Right kidney (tissue), 1 donor: ENCODE results near the gene CFAP410.
"Not testable (repeated sequence)": the region's sequence is repeated elsewhere in the genome, so short reads cannot be mapped to it uniquely, and the experiment has no call there.

Experiments
- DNase-seq: peaks from one replicate; pipeline ENCODE4 v3.0.0-alpha.2; 2016

Gene CFAP410

DNA sequence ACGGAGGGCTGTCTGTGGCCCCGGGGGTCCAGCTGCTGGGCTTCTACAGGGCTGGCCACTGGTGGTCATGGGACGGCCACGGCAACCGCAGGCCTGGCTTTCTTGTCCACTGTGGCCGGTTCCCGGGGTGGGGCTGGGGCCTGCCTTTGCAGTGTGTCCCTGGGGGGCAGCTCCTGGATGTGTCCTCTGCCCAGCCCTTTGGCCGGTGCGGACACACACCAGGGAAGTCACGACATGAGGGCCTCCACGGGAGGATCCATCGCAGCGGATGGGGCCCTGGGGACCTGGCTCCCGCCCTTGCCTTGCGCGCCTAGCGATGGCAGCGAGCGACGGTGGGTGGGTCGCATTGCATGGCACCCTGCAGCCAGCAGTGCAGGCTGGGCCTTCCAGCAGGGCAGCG is 21.3 kb downstream of the CFAP410 start:
- no peak for DNase-seq

DNA sequence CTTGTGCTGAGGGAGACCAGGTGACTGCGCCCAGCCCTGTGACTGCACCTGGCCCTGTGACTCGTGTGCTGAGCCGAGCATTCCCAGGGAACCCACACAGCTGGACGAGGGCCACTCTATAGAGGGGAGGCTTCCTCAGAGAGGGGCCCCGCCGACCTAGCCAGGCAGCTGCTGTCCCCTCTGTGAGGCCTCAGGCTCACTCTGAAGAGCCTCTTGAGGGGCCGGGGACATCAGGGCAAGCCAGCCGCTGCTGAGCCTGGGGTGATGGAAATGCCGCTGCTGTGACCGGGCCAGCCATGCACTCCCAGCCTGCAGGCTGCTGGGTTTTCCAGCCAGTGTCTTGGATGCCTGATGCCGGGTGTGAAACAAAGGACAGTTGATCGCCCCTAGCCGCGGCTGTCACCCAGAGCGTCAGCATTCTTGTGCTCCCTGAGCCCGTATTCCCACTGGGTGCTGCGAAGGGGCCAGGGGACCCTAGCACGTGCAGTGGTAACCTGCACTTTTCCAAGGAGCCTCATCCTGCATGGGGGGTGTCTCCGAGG is 21.9 kb downstream of the CFAP410 start:
- no peak for DNase-seq

DNA sequence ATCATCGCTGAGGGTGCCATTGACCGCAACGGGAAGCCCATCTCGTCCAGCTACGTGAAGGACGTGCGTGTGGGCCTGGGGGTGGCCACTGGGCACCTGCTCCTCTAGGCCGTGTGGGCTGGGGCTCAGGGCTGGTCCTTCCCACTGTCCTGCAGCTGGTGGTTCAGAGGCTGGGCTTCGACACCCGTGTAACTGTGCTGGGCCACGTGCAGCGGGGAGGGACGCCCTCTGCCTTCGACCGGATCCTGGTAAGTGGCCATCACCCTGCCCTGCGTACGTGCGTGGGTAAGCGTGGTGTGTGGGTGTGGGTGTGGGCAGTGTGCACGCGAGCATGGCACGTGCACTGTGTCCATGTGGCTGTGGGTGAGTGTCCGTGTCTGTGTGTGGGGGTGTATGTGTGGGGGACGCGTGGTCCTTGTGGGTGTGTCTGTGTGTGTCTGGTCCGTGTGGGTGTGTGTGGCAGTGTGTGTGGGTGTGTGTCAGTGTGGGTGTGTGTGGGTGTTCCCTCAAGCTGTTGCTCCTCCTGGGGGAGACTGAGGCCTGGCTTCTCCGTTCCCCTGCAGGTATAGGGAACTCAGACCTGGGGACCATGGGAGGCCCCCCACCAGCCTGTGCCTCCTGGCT is 22.8 kb downstream of the CFAP410 start:
- no peak for DNase-seq

DNA sequence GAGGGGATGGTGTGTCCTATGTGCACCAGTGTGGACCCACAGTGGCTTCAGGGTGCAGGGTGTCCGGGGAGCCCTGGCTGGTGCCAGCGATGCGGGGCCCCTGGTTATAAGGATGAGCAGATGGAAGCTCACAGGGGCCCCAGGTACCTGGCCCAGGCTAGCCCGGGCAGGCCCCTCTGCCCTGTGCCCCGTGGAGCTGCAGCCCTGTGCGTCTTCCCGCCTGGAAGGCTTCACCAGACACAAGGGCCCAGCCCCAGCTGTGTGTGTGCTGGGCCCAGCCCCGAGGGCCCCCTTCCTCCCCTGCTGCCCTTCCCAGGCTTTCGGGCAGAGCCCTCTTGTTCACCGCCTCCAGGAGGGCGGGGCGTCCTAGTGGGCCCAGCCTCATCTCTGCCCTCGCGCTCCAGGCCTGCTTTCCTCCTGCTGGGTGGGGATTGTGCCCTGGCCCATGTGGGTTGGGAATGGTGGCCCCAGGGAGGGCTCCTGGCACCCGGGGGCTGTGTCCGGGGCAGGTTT is 23.4 kb downstream of the CFAP410 start:
- no peak for DNase-seq

DNA sequence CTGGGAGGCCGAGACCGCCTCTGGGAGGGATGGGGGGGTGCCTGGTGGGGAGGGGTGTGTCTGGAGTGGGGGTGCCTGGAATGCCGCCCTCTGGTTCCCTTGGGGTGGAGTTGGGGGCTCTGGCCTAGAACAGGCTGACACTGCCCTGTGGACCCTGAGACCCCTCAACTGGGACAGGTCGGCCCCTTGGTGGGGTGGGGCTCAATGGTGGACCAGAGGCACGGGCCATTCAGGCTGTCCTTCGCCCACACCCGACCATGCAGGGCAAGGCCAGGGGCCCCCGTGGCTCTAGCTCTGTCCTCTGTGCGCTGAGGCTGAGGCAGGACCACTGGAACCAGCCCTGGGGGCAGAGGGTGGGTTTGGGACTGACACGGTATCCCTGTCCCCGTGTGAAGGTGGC is 24.6 kb downstream of the CFAP410 start:
- DNase-seq: no peak

DNA sequence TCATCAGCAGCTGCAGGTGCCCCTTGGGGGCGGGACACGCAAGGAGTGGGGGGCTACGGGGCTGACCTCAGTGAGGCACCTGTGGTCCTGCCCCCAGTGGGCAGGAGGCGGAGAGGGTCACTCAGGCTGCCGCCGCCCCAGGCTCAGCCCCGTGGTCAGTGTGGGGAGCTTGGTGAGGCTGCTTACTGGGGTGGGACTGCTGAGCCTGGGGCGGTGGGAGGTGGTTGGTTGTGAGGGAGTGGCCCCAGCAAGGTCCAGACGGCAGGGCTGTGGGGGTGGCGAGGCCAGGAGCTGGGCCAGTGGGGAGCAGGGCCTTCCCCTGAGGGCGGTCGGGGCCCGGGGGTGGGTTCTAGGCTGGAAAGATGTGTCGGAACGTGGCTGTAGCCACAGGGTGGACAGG is 25.1 kb downstream of the CFAP410 start:
- DNase-seq: no peak

DNA sequence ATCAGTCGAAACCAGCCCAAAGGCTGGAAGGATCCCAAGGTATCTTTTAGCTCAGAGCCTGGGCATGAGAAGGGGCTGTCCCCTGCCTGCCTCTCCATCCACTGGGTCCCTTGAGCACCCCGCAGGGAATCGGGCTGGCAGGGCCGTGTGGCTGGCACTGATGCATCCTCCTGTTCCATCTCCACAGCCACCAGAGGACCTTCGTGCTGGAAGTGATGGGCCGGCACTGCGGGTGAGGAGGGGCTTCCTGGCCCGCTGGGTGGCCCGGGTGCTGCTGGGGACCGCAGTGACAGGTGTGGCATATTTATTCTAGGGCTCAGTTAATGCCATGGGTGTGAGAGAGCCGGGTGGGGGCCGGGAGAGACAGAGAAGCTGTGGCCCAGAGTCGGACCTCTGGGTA is 25.7 kb downstream of the CFAP410 start:
- no peak for DNase-seq

DNA sequence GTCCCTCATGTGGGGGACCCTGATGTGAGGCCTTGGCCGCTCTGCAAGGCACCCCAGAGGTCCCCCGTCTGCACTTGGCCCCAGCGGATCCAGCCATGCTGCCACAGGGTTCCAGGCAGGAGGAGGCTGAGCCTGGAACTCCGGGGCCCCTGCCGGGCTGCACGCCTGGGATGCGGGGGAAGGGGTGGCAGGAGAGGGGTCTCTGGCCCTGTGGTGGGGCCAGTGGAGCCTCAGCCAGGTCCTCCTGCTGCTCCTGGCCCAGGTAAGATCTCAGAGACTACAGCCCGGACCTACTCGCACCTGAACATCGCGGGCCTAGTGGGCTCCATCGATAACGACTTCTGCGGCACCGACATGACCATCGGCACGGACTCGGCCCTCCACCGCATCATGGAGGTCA is 26.5 kb downstream of the CFAP410 start:
- DNase-seq: no peak

DNA sequence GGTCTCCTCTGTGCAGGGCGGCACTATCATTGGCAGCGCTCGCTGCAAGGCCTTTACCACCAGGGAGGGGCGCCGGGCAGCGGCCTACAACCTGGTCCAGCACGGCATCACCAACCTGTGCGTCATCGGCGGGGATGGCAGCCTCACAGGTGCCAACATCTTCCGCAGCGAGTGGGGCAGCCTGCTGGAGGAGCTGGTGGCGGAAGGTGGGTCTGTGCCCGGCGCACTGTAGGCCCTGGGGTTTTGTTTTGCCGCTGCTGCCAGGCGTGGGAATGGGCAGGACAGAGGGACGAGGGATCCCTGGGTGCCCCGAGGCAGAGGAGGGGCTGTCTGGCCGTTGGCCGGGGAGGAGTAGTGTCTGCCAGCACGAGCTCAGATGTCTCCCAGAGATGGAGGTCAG is 27.1 kb downstream of the CFAP410 start:
- DNase-seq: no peak

DNA sequence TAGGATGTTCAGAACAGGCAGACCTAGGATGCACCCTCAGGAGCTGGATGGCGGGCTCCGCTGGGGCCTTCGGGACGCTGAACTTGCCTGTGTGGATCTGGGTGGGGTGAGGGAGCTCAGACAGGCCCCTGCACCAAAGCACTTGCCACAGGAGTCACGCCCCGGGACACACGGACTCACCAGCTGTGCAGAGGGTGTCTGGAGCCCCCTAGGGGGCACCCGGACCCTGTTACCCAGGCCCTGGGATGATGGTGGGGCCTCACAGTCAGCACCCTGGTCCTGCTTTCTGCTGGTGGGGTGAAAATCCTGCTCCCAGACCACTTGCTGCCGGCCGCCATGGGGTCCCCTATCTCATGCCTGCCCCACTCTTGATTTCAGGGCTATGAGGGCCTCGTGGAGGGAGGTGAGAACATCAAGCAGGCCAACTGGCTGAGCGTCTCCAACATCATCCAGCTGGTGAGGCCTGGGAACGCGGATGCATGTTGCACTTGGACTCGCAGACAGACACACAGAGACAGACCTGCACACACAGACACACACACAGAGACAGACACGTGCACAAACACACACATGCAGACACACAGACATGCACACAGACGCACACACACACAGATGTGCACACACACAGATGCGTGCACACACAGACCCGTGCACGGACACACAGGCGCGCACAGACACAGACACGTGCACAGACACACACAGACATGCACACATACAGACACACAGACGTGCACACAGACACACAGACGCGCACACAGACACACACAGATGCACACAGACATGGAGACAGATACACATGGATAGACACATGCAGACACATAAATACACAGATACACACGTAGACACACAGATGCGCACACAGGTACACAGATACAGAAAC is 28.3 kb downstream of the CFAP410 start:
- no peak for DNase-seq

DNA sequence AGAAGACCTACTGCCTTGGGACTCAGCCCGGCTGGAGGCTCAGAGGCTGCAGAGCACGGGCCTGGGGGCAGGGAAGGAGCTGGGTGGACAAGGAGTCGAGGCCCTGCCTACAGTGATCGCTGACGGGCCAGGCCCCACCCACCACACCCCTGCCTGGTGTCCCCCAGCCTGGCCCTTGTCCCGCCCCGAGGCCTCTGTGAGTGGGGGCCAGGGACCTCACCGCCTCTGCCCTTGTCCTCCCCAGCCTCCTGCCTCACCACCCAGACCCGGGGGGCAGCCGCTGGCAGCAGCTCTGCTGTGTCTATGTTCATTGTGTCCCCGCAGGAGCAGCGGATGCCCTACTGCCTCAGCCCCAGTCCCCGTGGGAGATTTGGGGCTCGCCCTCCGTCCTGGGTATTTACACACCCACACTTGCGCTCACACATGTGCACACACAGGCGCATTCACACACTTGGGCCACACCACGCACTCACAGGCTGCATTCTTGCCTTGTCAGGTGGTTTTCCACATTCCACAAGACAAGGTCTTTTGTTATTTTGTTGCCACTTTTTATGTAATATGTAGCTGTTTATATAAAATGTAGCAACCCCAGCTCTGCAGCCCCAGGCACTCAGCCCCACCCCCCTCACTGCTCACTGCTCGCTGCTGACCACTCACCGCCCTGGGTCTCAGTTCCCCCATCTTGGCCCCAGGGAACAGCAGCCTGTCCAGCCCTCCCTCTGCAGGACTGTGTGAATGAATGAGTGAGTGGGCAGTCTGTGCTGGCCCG is 32.1 kb downstream of the CFAP410 start:
- DNase-seq: no peak

DNA sequence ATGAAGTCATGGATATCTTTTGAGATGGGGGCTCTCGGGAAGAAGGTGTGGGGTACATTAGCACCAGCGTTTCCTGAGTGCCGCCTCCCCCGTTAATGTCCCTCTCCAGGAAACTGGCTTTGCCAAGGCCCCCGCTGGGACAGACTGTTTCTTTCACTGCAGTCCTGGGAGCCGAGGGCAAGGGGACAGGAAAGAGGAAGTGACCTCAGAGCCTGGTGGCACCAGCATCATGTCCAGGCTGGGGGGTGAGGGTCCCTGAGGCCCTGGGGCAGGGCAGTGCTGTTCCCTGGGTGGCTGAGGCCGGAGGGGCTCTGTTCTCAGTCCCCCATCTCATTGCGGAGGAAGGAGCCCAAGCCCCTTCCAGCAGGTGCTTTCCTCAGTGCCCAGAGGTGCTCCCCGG is 33.5 kb downstream of the CFAP410 start:
- DNase-seq: no peak

DNA sequence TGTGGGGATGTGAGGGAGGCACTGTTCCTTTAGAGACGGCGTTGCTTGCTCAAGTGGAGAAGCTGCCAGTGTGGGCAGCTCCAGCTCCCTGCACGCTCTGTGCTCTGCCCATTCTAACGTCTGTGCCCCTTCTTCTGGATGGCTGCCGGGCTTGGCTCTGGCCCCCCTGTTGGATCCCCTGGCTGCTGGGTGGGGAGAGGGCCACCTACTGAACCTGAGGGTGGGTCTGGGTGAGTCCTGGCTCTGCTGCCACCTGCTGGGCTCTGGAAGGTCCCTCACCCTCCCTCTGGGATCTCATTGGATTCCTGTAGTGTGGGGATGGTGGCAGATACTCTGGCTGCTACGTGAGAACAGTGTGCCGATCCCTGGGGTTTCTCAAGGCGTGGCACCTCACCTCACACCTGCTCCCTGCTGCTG is 34.3 kb downstream of the CFAP410 start:
- peak; percentile 64 for DNase-seq

DNA sequence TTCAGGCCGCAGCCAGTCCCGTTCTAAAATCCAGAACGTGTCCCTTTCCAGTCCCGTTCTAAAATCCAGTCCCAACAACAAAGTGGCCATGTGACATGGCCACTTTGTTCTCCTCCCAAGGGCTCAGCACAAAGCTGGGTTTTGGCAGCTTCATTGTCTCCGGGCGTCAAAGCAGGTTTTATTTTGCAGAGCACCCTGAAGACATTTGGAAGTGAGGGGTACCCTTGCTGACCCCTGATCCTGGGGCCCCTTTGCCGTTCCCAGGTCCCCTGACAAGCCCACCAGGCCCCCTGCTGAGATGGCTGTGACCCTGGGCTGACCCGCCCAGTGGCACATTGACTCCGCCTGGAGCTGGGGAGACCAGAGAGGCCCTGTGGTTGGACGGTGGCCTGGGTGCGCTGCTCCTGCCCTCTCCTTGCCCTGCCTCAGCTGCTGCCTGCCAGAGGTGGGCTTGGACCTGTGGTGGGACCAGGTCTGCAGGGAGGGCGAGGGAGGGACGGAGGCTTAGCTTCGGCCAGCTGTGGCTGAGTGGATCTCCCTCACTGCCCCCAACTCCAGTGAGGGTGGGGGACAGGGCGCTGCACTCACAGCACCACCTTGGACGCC is 35.1 kb downstream of the CFAP410 start:
- DNase-seq: peak; percentile 46

DNA sequence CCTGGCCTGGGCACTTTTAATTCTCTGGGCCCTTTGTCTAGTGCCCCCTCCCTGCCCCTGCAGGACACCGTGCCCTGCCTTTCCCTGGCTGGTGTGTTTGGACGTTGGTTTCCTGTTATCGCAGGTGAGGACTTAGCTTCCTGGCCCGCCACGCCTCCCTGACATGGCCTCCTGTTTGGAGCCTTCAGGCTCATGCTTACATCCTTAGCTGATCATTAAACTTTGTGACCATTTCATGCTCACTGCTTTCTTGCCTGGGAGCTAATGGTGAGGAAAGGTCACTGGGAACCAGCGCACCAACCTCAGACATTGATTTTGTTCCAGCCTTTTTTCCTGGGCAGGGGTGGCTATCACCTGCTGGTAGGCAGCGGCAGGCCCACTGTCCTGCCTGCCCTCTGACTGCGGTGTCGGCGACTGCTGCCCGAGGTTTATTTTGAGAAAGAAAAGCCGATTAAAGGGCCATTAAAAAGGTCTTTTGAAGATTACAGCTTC is 35.7 kb downstream of the CFAP410 start:
- DNase-seq: peak; percentile 72

DNA sequence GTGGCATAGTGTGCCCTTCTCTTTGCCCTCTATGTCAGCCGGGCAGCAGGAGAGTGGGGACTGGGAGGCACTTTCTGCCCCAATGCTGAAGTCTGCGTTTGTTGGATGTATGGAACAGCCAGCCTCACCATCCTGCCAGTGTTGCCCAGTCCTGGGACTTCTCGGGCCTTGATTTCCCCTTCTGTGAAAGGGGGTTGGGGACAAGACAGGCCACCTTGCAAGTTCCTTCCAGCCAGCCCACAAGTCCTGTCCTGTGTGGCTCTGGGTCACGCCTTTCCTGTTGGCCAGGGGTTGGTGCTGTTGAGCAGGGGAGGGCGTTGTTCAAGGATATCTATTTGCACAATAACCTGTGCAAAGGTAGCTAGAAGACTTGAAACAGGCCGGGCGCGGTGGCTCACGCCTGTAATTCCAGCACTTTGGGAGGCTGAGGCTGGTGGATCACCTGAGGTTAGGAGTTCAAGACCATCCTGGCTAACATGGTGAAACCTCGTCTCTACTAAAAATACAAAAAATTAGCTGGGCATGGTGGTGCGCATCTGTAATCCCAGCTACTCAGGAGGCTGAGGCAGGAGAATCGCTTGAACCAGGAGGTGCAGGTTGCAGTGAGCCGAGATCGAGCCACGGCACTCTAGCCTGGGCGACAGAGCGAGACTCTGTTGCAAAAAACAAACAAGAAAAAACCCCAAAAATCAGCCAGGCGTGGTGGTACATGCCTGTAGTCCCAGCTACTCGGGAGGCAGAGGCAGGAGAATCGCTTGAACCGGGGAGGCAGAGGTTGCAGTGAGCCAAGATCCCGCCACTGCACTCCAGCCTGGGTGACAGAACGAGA is 36.4 kb downstream of the CFAP410 start:
- DNase-seq: not testable (repeated sequence)

DNA sequence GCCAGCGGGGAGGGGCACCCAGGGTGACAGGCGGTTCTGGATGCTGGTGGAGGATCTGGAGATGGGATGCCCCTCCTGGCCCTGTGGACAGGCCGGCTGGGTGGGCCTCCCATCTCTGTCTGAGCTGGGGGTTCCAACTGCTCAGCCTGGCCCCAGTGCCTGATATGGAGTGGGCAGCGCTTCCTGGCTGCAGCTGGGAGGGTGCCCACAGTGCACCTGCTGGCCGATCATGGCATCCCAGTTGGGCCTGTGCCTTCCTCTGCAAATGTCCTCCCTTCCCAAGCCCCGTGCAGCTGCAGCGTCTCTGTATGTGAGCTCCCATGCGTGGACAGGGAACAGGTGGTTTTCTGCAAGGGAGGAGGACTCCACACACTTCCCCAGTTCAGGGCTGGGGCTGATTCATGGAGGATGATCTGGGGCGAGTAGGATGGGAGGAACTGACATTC is 37.2 kb downstream of the CFAP410 start:
- DNase-seq: peak; percentile 44

DNA sequence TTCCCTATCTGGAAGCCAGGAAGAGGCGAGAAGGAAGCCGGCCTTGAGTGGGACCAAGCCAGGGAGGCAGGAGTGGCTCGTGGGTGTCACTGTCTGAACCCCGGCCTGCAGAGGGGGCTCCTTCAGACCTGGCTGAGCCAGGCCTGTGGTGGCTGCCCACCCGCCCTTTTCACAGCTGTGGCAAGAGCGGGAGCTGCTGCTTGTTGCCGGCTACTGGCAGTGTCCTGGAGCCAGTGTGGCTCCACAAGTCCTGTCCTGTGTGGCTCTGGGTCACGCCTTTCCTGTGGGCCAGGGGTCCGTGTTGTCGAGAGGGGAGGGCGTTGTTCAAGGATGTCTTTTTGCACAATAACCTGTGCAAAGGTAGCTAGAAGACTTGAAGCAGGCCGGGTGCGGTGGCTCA is 38.0 kb downstream of the CFAP410 start:
- DNase-seq: no peak

DNA sequence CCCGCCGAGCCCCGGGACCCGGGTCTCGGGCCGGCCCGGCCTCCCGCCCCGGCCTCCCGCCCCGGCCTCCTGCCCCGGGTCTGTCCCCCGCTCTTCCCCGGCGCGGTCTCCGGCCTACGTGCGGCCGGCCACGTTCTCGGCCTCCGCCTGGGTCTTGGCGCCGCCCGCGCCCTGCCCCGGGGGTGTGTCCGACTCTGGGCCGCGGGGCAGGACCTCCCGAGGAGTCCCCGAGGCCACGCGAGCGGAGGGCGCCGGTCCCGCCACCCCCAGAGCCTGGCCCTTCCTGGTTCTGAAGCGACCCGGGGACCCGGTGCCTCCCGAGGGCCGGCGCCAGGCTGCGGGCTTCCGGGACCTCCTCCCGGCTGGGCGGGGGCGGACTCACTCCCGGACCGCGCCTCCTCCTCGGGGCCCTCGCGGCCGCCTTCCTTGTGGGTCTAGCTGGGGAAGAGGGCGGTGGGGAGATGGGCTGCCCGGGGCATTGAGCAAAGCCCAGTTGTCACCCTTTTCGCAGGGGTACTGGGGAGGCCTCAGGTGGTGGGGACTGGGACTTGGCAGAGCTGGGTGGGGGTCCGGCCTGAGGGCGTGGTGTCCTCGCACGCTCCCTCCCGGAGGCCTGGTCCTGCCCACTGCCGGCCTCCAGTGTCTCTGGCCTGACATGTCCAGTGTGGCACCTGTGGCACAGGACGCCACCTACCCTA is 38.8 kb downstream of the CFAP410 start:
- peak; percentile 79 for DNase-seq
